ENCODE measurements around the gene MVB12B. TPM values are rescaled to one million over a fixed set of nuclear protein-coding genes. Genes with fewer than 3 reads are reported as not detected.

MVB12B gene
- total and polyA plus RNA-seq, 7 donors = 1.5 to 25.6 (median 11.6) TPM

GRCh38 chr9:126395439-126396212, 69.0 kb downstream of the MVB12B start:
- intact Hi-C loops (cut with DNase I) = loop anchor here (5.0 kb wide), 2 partner anchors 97 to 168 kb away; no protein-coding TSS in a partner anchor
- WGBS, 3 donors = 35 to 49% (median 43%) methylated on average over 7 of the region's 7 CpGs
- Histone ChIP-seq H3K4me3 (no peak overlapping the region), H3K27ac (peak overlapping the region; percentile 13), H3K4me1 (peaks cover 62% of the 10 kb centered on the region), H3K27me3 (ENCODE audit: insufficient read depth in 3 of 3, low read length in 2 of 3) (no peaks in the 10 kb centered on the region), H3K36me3 (ENCODE audit: insufficient read depth in 1 of 2, low read depth in 1 of 2) (peaks cover 0 to 30% of the 10 kb centered on the region in 2 donors), H3K9me3 (no peaks in the 10 kb centered on the region)
- DNase-seq (no peak), ATAC-seq (peak; percentile 59 to 71 (median 62))
- TF ChIP-seq CTCF (IDR thresholded peaks at IDR 0.05) = no peak

GRCh38 chr9:126397056-126397455, 70.4 kb downstream of the MVB12B start:
- peaks cover 0 to 36% of the 10 kb centered on the region in 2 donors for H3K36me3 ChIP-seq (ENCODE audit: insufficient read depth in 1 of 2, low read depth in 1 of 2)
- no peaks in the 10 kb centered on the region for H3K27me3 ChIP-seq (ENCODE audit: insufficient read depth in 3 of 3, low read length in 2 of 3)
- H3K4me1 ChIP-seq = peaks cover 50% of the 10 kb centered on the region
- no peak for ATAC-seq
- no peak for TF ChIP-seq CTCF (IDR thresholded peaks at IDR 0.05)
- no peaks in the 10 kb centered on the region for H3K9me3 ChIP-seq
- no peak for DNase-seq
- 91 to 93% (median 91%) methylated on average over 5 of the region's 5 CpGs for WGBS, 3 donors
- no peak overlapping the region for H3K4me3 ChIP-seq
- no peak overlapping the region for H3K27ac ChIP-seq
- intact Hi-C loops (cut with DNase I) = loop anchor here (5.0 kb wide), 2 partner anchors 95 to 170 kb away; no protein-coding TSS in a partner anchor

GRCh38 chr9:126398403-126399058, 71.9 kb downstream of the MVB12B start:
- TF ChIP-seq CTCF (IDR thresholded peaks at IDR 0.05) = peak; percentile 99
- peak; percentile 79 to 89 for DNase-seq
- WGBS, 3 donors = 23 to 26% (median 25%) methylated on average over 25 of the region's 25 CpGs
- no peaks in the 10 kb centered on the region for H3K9me3 ChIP-seq
- peak; percentile 84 to 92 (median 86) for ATAC-seq
- intact Hi-C loops (cut with DNase I) = loop anchor here (1.0 to 5.0 kb wide), 5 partner anchors 79 to 171 kb away; no protein-coding TSS in a partner anchor
- peaks cover 0 to 46% of the 10 kb centered on the region in 2 donors for H3K36me3 ChIP-seq (ENCODE audit: insufficient read depth in 1 of 2, low read depth in 1 of 2)
- no peak overlapping the region for H3K27ac ChIP-seq
- H3K4me3 ChIP-seq = no peak overlapping the region
- peaks cover 35% of the 10 kb centered on the region for H3K4me1 ChIP-seq
- no peaks in the 10 kb centered on the region for H3K27me3 ChIP-seq (ENCODE audit: insufficient read depth in 3 of 3, low read length in 2 of 3)

GRCh38 chr9:126399251-126399650, 72.6 kb downstream of the MVB12B start:
- peaks cover 28% of the 10 kb centered on the region for H3K4me1 ChIP-seq
- WGBS, 3 donors = 94 to 96% (median 94%) methylated on average over 8 of the region's 8 CpGs
- H3K27me3 ChIP-seq (ENCODE audit: insufficient read depth in 3 of 3, low read length in 2 of 3) = no peaks in the 10 kb centered on the region
- H3K36me3 ChIP-seq (ENCODE audit: insufficient read depth in 1 of 2, low read depth in 1 of 2) = peaks cover 0 to 48% of the 10 kb centered on the region in 2 donors
- H3K4me3 ChIP-seq = no peak overlapping the region
- DNase-seq = no peak
- H3K27ac ChIP-seq = no peak overlapping the region
- no peak for TF ChIP-seq CTCF (IDR thresholded peaks at IDR 0.05)
- no peaks in the 10 kb centered on the region for H3K9me3 ChIP-seq
- intact Hi-C loops (cut with DNase I) = loop anchor here (2.0 to 5.0 kb wide), 3 partner anchors 82 to 172 kb away; no protein-coding TSS in a partner anchor
- peak in 1 of 4 donors; percentile 18 for ATAC-seq

Data from psoas muscle (tissue), 8 donors.